ENCODE data around the gene CYTH4. TPM values are rescaled to one million over a fixed set of nuclear protein-coding genes. Genes with fewer than 3 reads are reported as not detected.

Gene CYTH4
- total RNA-seq, 4 donors from 2014 or later, result 13.5 to 75.9 (median 22.5) TPM

- TF ChIP-seq CTCF (IDR thresholded peaks at IDR 0.05), result no peak
- TF ChIP-seq POLR2A (IDR thresholded peaks at IDR 0.05), result no peak
- no peak for DNase-seq
- Histone ChIP-seq H3K27me3 (no peaks in the 10 kb centered on the region), H3K9me3 (no peaks in the 10 kb centered on the region), H3K4me3 (no peak overlapping the region), H3K36me3 (no peaks in the 10 kb centered on the region), H3K27ac (no peak overlapping the region), H3K4me1 (peaks cover 0 to 20% (median 3%) of the 10 kb centered on the region in 4 donors)
Measured at GRCh38 chr22:37279331-37280181, 2.8 kb upstream of the CYTH4 start.

DNA sequence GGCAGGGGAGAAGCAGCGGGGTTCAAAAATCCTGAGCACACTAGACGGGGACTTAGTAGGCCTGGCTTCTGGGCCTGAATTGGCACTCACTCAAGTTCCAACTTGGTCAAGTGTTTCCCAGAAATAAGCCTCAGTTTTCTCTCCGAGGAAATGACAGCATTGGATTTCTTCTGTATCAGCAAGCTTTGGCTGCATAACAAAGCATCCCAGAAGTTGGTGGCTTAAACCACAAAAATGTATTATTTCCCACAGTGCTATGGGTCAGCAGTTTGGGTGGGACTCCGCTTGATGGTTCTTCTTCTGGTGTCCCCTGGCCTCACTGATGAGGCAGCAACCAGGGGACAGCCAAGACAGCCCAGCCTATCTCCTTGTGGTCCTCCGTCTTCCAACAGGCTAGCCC is 1.6 kb upstream of the CYTH4 start:
- H3K9me3 ChIP-seq, result no peaks in the 10 kb centered on the region
- no peaks in the 10 kb centered on the region for H3K27me3 ChIP-seq
- H3K4me3 ChIP-seq, result no peak overlapping the region
- no peak for DNase-seq
- no peaks in the 10 kb centered on the region for H3K36me3 ChIP-seq
- TF ChIP-seq CTCF (IDR thresholded peaks at IDR 0.05), result no peak
- TF ChIP-seq POLR2A (IDR thresholded peaks at IDR 0.05), result no peak
- H3K27ac ChIP-seq, result no peak overlapping the region
- H3K4me1 ChIP-seq, result peaks cover 0 to 12% (median 0%) of the 10 kb centered on the region in 4 donors

GRCh38 chr22:37281195-37281594 is 1.1 kb upstream of the CYTH4 start:
- no peaks in the 10 kb centered on the region for H3K27me3 ChIP-seq
- TF ChIP-seq CTCF (IDR thresholded peaks at IDR 0.05) (no peak), POLR2A (IDR thresholded peaks at IDR 0.05) (no peak)

GRCh38 chr22:37281646-37282384 is 493 bp upstream of the CYTH4 start:
- H3K9me3 ChIP-seq, result no peaks in the 10 kb centered on the region
- no peak for DNase-seq
- no peaks in the 10 kb centered on the region for H3K27me3 ChIP-seq
- no peak for TF ChIP-seq POLR2A (IDR thresholded peaks at IDR 0.05)
- no peak for TF ChIP-seq CTCF (IDR thresholded peaks at IDR 0.05)
- no peaks in the 10 kb centered on the region for H3K36me3 ChIP-seq
- peak overlapping the region; percentile 49 to 57 (median 52) for H3K4me3 ChIP-seq
- peaks cover 0 to 8% (median 0%) of the 10 kb centered on the region in 4 donors for H3K4me1 ChIP-seq
- peak overlapping the region; percentile 69 to 86 (median 76) for H3K27ac ChIP-seq

More at GRCh38 chr22:37281195-37281594, 1.1 kb upstream of the CYTH4 start:
- Histone ChIP-seq H3K36me3 (no peaks in the 10 kb centered on the region), H3K4me1 (peaks cover 0 to 8% (median 0%) of the 10 kb centered on the region in 4 donors), H3K4me3 (no peak overlapping the region), H3K9me3 (no peaks in the 10 kb centered on the region), H3K27ac (peak overlapping the region in 2 of 4 donors; percentile 72 to 86)
- no peak for DNase-seq

DNA sequence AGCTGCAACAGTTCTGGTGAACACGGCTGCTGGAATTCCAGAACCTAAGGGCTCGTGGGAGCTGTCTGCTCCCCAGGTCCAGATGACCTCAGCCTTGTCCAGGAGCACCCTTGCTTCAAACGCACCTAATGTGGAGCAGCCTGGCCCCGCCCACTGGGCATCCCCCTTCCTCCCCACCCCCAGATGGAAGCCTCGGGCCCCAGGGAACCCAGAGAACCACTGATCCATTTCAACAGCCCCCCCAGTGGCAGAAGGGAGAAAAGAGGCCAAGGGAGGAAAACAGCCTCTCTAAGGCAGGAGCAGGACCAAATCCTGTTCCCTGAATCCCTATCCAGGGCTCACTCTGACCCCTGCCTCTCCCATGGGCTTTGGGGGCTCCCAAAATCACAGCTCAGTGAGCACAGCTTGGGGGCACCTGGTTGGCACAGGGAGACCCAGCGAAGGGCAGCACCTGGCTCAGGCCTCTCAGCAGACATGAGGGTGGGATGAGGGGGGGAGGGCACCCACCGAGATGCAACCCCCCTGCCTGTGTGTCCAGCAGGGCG is 1.2 kb downstream of the CYTH4 start:
- H3K27ac ChIP-seq, result peak overlapping the region; percentile 69 to 86 (median 76)
- no peaks in the 10 kb centered on the region for H3K9me3 ChIP-seq
- TF ChIP-seq CTCF (IDR thresholded peaks at IDR 0.05), result peak in 2 of 6 experiments; percentile 31 to 36
- no peak for TF ChIP-seq POLR2A (IDR thresholded peaks at IDR 0.05)
- H3K4me3 ChIP-seq, result peak overlapping the region; percentile 49 to 57 (median 52)
- peak in 2 of 3 donors; percentile 68 to 74 for DNase-seq
- H3K27me3 ChIP-seq, result no peaks in the 10 kb centered on the region
- peaks cover 0 to 8% (median 0%) of the 10 kb centered on the region in 4 donors for H3K4me1 ChIP-seq
- H3K36me3 ChIP-seq, result no peaks in the 10 kb centered on the region

Data from Peyer's patch (tissue), 4 donors.